UCSD-AML1 (cell line): ENCODE results near the gene SCLT1.

Source experiments
- DNase-seq: peaks from one replicate; lab custom pipeline; 2025; ENCODE audit not compliant: unreplicated experiment; lab: John Stamatoyannopoulos, UW

The SCLT1 gene

GRCh38 chr4:128961405-128961804, 131.9 kb downstream of the SCLT1 start:
- DNase-seq: no peak

DNA sequence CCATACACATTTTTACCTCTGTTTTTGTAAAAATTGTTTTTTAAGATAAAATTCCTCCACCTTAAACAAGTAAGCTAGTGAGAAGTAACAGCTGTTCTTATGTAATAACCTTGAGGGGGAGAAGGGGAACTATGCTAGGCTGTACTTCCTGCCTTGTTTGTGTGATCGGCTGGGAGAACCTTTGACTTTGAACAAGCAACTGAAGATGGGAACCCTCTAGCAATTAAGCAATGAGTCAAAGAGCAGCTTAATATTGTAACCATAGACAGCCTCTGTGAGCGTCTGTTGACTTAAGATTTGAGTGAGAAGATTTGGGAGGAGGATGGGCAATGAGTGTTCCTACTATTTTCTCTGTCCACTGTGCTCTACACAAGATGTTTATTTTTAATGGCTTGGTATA, 135.1 kb downstream of the SCLT1 start:
- DNase-seq: no peak

DNA sequence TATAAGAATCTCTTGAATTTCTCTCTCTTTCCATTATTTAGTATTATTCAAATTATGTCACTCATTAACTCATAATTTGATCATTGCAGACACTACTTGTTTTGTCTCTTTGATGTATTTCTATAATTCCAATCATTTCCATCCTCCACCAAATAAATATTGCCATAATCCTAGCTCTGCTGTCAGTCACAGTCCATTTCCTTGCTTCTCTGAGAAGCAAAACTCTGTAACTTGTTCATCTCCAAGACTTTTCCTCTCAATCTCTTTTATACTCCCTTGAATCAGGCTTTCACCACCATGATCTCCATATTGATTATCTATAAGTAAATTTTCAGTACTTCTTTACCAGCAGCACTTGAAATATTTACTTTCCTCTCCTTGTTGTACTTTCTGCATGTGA, 135.9 kb downstream of the SCLT1 start:
- DNase-seq: no peak

DNA sequence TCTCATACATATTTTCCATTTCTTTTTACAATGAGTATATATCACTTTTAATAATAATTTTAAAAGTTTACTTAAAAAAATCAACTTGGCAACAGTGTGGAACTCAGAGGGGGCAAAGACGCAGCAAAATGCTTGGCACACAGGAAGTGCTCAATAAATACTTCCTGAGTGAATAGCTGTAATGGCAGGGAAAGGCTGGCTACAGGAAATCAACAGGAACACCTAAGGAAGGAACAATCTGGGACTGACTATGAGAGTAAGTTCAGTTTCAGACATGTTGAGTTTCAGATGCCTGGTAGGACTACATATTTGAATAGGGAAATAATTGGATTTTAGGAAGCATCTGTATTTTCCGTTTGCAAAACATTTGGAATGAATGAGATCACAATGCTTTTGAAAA, 137.6 kb downstream of the SCLT1 start:
- no peak for DNase-seq

GRCh38 chr4:128954941-128955340, 138.4 kb downstream of the SCLT1 start:
- no peak for DNase-seq

DNA sequence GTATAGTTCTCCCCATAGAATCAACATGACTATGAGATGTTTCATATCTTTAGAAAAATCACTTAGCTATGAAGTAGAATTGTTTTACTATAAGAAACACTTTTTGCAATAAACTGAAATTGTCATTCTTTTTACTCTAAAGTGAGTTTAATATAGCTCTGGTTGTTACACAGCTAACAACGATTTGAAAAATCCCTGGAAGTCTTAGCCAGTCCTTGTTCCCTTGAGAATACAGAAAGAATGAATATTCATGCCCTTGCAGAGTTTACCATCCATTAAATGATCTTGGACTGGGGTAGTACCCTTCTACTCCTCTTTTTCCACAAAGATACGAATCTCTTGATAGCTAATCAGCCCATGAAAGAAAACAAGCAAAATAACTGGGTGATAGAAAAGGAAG, 142.0 kb downstream of the SCLT1 start:
- DNase-seq: no peak

DNA sequence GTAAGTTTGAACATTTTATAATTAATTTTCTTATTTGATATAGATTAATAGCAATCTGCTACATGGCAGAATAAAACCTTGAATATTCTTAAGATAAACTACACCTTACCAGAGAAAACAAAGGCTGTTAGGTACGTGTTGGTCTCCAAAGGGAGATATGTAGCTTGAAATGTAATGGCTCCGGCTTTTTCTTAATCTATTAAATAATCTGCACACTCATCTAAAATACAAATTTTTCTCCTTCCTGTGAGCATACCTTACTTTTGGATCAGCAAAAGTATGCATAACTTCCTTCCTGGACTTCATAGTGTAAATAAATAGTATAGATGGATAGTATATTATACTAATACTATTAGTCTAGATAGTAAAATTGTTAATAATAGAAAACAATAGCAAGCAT, 142.5 kb downstream of the SCLT1 start:
- no peak for DNase-seq

GRCh38 chr4:128946916-128947315, 146.4 kb downstream of the SCLT1 start:
- DNase-seq: no peak

- DNase-seq: no peak
These were observed 150.7 kb downstream of the SCLT1 start for GRCh38 chr4:128942607-128943006.

DNA sequence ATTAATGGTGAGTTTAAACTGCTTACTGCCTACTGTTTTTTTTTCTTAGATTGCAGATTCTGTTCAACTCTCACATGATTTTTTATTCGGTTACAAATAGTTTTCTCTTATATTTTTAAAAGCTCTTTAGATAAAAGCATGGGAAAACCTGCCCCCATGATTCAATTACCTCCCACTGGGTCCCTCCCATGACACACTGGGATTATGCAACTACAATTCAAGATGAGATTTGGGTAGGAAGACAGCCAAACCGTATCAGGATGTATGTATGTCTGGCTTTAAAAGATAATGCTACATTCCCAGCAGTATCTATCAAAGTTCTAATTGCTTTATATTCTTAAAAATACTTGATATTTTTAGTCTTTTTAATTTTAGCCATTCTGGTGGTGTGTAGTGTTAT, 152.4 kb downstream of the SCLT1 start:
- no peak for DNase-seq

DNA sequence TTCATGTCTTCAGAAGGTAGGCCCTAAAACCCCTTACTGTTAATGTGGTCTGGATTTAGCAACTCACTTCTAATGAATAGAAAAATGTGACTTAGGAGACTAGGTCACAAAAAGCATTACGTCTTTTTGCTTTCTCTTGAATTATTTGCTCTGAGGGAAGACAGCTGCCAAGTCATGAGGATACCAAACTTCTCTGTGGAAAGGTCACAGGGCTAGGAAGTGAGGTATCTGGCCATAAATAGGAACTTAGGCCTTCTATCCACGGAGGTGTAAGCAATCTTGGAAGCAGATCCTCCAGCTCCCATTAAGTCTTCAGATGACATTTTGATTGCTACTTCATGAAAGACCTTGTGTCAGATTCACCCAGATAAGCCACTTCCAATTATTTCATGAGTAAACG, 163.3 kb downstream of the SCLT1 start:
- no peak for DNase-seq

DNA sequence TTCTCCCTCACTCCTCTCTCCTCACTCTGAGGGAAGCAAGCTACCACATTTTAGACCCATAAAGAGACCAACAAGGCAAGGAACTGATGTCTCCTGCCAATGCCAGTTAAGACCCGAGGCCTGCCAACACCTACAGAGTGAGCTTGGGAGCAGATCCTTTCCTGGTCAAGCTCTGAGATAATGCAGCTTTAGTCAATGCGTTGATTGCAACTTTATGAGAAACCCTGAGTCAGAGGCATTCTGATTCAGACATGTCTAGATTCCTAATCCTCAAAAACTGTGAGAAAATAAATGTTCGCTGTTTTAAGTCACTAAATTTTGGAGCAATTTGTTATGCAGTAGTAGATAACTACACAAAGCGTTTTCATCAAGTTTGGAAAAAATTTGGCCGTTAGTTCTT, 168.4 kb downstream of the SCLT1 start:
- no peak for DNase-seq

- DNase-seq: no peak
These were observed 171.4 kb downstream of the SCLT1 start for GRCh38 chr4:128921954-128922353.

DNA sequence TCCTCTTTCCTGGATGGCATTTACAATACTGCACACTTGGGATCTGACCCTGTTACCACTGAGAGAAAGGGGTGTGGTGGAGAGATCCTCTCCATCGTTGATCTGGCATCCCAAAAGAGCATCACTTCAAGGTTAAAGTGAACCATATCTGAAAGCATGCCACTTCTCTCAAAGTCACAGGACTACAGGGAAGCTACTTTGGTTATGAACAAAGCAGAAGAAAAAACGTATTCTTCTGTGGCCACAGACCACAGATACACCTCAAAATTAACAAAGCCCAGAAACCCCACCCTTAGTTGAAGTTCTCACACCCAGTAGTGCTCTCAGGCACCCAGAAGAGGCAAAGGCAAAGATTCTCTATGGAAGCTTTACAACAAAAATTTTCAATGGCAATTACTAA, 175.6 kb downstream of the SCLT1 start:
- DNase-seq: no peak

DNA sequence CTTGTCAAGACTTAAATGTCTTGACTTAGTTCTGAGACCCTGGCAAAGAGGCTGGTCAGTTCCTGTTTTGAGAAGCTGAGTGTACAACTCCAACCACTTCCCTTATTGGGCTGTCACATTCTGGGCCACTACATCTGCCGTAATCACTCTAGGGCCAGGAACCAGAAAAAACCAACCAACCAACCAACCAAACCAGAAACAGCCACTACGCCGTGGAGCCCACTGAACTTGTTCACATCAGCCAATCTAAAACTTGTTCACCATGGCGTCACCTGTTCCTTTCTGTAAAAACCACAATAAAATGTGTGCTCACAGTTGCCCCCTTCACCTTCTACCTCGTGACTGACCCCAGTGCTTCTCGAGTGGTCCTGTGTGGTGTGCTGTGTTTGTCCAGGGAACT, 176.5 kb downstream of the SCLT1 start:
- DNase-seq: peak; percentile 58

- DNase-seq: no peak
These were observed 177.8 kb downstream of the SCLT1 start for GRCh38 chr4:128915544-128915943.

GRCh38 chr4:128913228-128913627, 180.1 kb downstream of the SCLT1 start:
- no peak for DNase-seq

- no peak for DNase-seq
These were observed 184.6 kb downstream of the SCLT1 start for GRCh38 chr4:128908735-128909134.

- no peak for DNase-seq
These were observed 185.4 kb downstream of the SCLT1 start for GRCh38 chr4:128907981-128908380.

GRCh38 chr4:128906581-128906980, 186.8 kb downstream of the SCLT1 start:
- no peak for DNase-seq

GRCh38 chr4:128904821-128905220, 188.5 kb downstream of the SCLT1 start:
- DNase-seq: no peak

GRCh38 chr4:128880662-128881061, 212.7 kb downstream of the SCLT1 start:
- no peak for DNase-seq

GRCh38 chr4:128879971-128880370, 213.4 kb downstream of the SCLT1 start:
- no peak for DNase-seq

DNA sequence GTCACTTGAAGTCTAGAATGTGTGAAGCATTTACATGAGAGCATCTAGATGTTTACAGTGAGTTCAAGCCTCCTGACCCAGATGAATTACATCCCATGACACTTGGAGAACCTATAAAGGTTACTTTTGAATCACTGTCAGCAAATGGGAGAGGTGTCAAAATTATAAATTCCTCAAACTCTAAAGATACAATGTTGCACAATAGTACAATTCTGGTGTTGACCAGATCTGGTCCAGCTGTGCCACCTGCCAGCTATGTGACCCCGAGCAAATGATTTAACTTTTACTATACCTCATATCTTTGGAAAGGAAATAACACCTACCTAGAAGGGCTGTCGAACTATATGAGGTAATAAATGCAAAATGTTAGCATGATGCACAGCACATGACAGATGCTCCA, 214.1 kb downstream of the SCLT1 start:
- DNase-seq: no peak
